Measurements from ENCODE around the gene MAP3K4. TPM values are rescaled to one million over a fixed set of nuclear protein-coding genes. Genes with fewer than 3 reads are reported as not detected.

The MAP3K4 gene
- total RNA-seq, 1 experiment from 2014 or later = 54.3 TPM

DNA sequence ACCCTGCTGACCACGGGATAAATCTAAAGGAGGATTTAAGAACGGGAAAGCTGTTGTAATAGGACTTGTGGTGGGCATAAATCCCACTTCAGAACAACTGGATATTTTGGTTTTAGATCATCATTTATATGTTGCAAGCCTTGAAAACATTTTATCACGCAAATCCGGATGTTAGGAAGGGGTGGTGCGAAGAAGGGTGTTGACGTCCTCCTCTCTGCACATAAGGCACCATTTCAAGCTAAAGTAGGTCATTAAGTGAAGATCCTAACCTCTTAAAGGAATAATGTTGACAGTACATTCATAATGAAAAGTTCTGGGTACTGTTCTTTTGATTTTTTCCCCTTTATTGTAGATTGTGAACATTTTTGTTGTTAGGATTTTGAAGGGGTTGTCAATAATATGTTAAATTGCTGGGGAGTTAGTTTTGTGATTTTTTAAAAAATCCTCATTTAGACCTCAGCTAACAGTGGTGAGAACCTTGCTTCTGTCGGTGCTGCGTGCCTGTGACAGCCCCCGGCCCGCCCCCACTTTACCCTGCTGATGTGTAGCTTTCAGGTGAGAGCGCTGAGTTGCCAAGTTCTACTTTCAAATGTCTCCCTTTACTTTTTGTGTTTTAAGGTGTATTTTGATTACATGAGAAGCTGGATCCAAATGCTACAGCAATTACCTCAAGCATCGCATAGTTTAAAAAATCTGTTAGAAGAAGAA is 88.8 kb downstream of the MAP3K4 start:
- Histone ChIP-seq H3K14ac (ENCODE audit: insufficient read depth, low read length) (no peak overlapping the region), H3K56ac (ENCODE audit: insufficient read length, low read depth, low read length) (no peak overlapping the region), H3K4me1 (ENCODE audit: insufficient read depth, low read length) (no peaks in the 10 kb centered on the region), H3K23me2 (ENCODE audit: insufficient read length, low read depth, low read length, poor library complexity, severe bottlenecking) (no peaks in the 10 kb centered on the region), H3K79me1 (ENCODE audit: insufficient read depth, low read depth, low read length, poor library complexity, severe bottlenecking) (no peaks in the 10 kb centered on the region), H3K23ac (ENCODE audit: insufficient read length, low read depth, low read length) (no peak overlapping the region), H2BK12ac (ENCODE audit: insufficient read length, low read depth, low read length) (no peak overlapping the region), H2AFZ (ENCODE audit: low read length) (no peak overlapping the region), H2BK5ac (ENCODE audit: insufficient read length, low read length) (no peak overlapping the region), H2BK20ac (ENCODE audit: low read depth, low read length, poor library complexity, severe bottlenecking) (no peak overlapping the region), H3K9me3 (ENCODE audit: control insufficient read depth, low read depth, low read length) (no peaks in the 10 kb centered on the region), H2BK120ac (ENCODE audit: low read depth, low read length, poor library complexity, severe bottlenecking) (no peak overlapping the region), H2AK5ac (ENCODE audit: insufficient read length, low read length) (no peak overlapping the region), H3K27ac (ENCODE audit: insufficient read length, low read depth, low read length) (no peak overlapping the region), H3K18ac (ENCODE audit: insufficient read length, low read depth, low read length) (no peak overlapping the region), H4K91ac (ENCODE audit: insufficient read length, low read depth, low read length) (no peak overlapping the region), H4K8ac (replicated peaks; ENCODE audit: insufficient read length, low read depth, low read length) (no peak overlapping the region), H4K5ac (ENCODE audit: insufficient read length, low read depth, low read length) (no peak overlapping the region), H3K9ac (ENCODE audit: extremely low read depth, insufficient read length, low read length) (no peak overlapping the region), H3K27me3 (ENCODE audit: insufficient read depth, low read length) (no peaks in the 10 kb centered on the region), H2BK15ac (ENCODE audit: low read depth, low read length) (no peak overlapping the region), H3K4ac (ENCODE audit: low read depth, low read length) (no peak overlapping the region), H4K20me1 (ENCODE audit: control insufficient read depth, insufficient read depth, insufficient read length) (no peaks in the 10 kb centered on the region), H3K79me2 (ENCODE audit: insufficient read depth, low read length) (no peaks in the 10 kb centered on the region), H3T11ph (ENCODE audit: low read length) (no peak overlapping the region), H3K4me2 (ENCODE audit: insufficient read depth, insufficient read length, low read length) (no peak overlapping the region)
- no peak overlapping the region for H3K4me3 Mint-ChIP-seq
- H3K27me3 Mint-ChIP-seq (ENCODE audit: low read depth) = no peaks in the 10 kb centered on the region
- no peaks in the 10 kb centered on the region for H3K4me1 Mint-ChIP-seq
- H3K27ac Mint-ChIP-seq = no peak overlapping the region
- H3K9me3 Mint-ChIP-seq = no peaks in the 10 kb centered on the region
- TF ChIP-seq, protein P1, sequence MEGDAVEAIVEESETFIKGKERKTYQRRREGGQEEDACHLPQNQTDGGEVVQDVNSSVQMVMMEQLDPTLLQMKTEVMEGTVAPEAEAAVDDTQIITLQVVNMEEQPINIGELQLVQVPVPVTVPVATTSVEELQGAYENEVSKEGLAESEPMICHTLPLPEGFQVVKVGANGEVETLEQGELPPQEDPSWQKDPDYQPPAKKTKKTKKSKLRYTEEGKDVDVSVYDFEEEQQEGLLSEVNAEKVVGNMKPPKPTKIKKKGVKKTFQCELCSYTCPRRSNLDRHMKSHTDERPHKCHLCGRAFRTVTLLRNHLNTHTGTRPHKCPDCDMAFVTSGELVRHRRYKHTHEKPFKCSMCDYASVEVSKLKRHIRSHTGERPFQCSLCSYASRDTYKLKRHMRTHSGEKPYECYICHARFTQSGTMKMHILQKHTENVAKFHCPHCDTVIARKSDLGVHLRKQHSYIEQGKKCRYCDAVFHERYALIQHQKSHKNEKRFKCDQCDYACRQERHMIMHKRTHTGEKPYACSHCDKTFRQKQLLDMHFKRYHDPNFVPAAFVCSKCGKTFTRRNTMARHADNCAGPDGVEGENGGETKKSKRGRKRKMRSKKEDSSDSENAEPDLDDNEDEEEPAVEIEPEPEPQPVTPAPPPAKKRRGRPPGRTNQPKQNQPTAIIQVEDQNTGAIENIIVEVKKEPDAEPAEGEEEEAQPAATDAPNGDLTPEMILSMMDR (conservative IDR thresholded peaks at IDR 0.05) = no peak
- H3K36me3 Mint-ChIP-seq (ENCODE audit: insufficient read depth in 1 of 3, low read depth in 3 of 3) = peaks cover 7 to 10% (median 9%) of the 10 kb centered on the region in 3 experiments; a peak in 6 of 7 replicates
- no CpG with 5 or more reads among the region's 12 CpGs for WGBS (ENCODE audit: extremely low coverage, insufficient read length, low lambda C conversion rate)
- DNase-seq = no peak
